ENCODE data around the gene MEX3A. TPM values are rescaled to one million over a fixed set of nuclear protein-coding genes. Genes with fewer than 3 reads are reported as not detected.
"Not testable (repeated sequence)": the region's sequence is repeated elsewhere in the genome, so short reads cannot be mapped to it uniquely, and the experiment has no call there.

Gene MEX3A
- total and polyA plus RNA-seq, 2 experiments from 2014 or later, result 18.5 to 38.1 TPM

GRCh38 chr1:156126043-156126629, 43.9 kb upstream of the MEX3A start:
- H3K79me2 ChIP-seq (replicated peaks; ENCODE audit: insufficient read depth), result peaks cover 10% of the 10 kb centered on the region
- H3K9me2 ChIP-seq (ENCODE audit: insufficient read depth), result no peaks in the 10 kb centered on the region
- Mint-ChIP-seq H3K9me3 (no peaks in the 10 kb centered on the region; the same call in 2 of the 3 replicates), H3K27ac (peak overlapping the region; percentile 90), H3K4me1 (peaks cover 64% of the 10 kb centered on the region), H3K4me3 (peak overlapping the region; percentile 64), H3K27me3 (ENCODE audit: insufficient read depth, low read depth, poor library complexity) (peaks cover 36% of the 10 kb centered on the region), H3K36me3 (ENCODE audit: low read depth) (no peaks in the 10 kb centered on the region; the same call in 2 of the 3 replicates)
- H3F3A ChIP-seq (replicated peaks; ENCODE audit: low read depth), result peaks cover 8% of the 10 kb centered on the region; the same call in 1 of the 2 replicates
- no peak overlapping the region for H2AFZ ChIP-seq
- peaks cover 59% of the 10 kb centered on the region for H3K4me1 ChIP-seq (ENCODE audit: insufficient read depth)
- peak overlapping the region; percentile 62; the same call in 1 of the 2 replicates for H3K4me2 ChIP-seq
- TF ChIP-seq EZH2 (IDR thresholded peaks at IDR 0.05; ENCODE audit: low read depth, unreplicated experiment) (no peak), ETS1 (IDR thresholded peaks at IDR 0.05) (peak; percentile 92), CTCF (conservative IDR thresholded peaks at IDR 0.05; ENCODE audit: low read depth in 2 of 2) (peak; percentile 63 to 83), EZH2phosphoT487 (IDR thresholded peaks at IDR 0.05; ENCODE audit: unreplicated experiment) (no peak), REST (IDR thresholded peaks at IDR 0.05; ENCODE audit: unreplicated experiment) (no peak), POLR2AphosphoS5 (IDR thresholded peaks at IDR 0.05; ENCODE audit: low read depth) (peak; percentile 15; the same call in 1 of the 2 replicates), CREB1 (CRISPR knock-in tag; IDR thresholded peaks at IDR 0.05; ENCODE audit: low read depth) (no peak), ZNF331 (CRISPR knock-in tag; IDR thresholded peaks at IDR 0.05; ENCODE audit: low read depth) (no peak)
- H3K27me3 ChIP-seq (ENCODE audit: insufficient read depth), result no peaks in the 10 kb centered on the region
- ATAC-seq (peak; percentile 19), DNase-seq (ENCODE audit: low spot score) (peak; percentile 91)
- H4K20me1 ChIP-seq (replicated peaks; ENCODE audit: insufficient read depth), result no peaks in the 10 kb centered on the region
- peaks cover 3% of the 10 kb centered on the region; the same call in 1 of the 2 replicates for H3K36me3 ChIP-seq (ENCODE audit: insufficient read depth)
- H3K4me3 ChIP-seq, result no peak overlapping the region
- peak overlapping the region; percentile 82 for H3K27ac ChIP-seq (ENCODE audit: low read depth)

DNA sequence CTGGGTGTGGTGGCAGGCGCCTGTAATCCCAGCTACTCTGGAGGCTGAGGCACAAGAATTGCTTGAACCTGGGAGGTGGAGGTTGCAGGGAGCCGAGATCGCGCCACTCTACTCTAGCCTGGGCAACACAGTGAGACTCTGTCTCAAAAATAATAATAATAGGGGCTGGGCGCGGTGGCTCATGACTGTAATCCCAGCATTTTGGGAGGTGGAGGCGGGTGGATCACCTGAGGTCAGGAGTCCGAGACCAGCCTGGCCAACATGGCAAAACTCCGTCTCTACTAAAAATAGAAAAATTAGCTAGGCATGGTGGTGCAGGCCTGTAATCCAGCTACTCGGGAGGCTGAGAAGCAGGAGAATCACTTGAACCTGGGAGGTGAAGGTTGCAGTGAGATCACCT, 43.3 kb upstream of the MEX3A start:
- H3K27me3 Mint-ChIP-seq (ENCODE audit: insufficient read depth, low read depth, poor library complexity), result peaks cover 38% of the 10 kb centered on the region
- H3K9me3 Mint-ChIP-seq; DNase-seq (ENCODE audit: low spot score); H3F3A ChIP-seq (replicated peaks; ENCODE audit: low read depth); H3K4me3 Mint-ChIP-seq; H3K79me2 ChIP-seq (replicated peaks; ENCODE audit: insufficient read depth); H3K27me3 ChIP-seq (ENCODE audit: insufficient read depth); H3K27ac ChIP-seq (ENCODE audit: low read depth); H3K4me2 ChIP-seq; H2AFZ ChIP-seq; H3K9me2 ChIP-seq (ENCODE audit: insufficient read depth); ATAC-seq; H3K4me3 ChIP-seq; H4K20me1 ChIP-seq (replicated peaks; ENCODE audit: insufficient read depth); H3K36me3 ChIP-seq (ENCODE audit: insufficient read depth); H3K36me3 Mint-ChIP-seq (ENCODE audit: low read depth): not testable (repeated sequence)
- H3K4me1 Mint-ChIP-seq, result peaks cover 68% of the 10 kb centered on the region
- H3K4me1 ChIP-seq (ENCODE audit: insufficient read depth), result peaks cover 59% of the 10 kb centered on the region
- peak overlapping the region; percentile 94 for H3K27ac Mint-ChIP-seq
